ENCODE measurements around the gene B9D2.

B9D2 gene

DNA sequence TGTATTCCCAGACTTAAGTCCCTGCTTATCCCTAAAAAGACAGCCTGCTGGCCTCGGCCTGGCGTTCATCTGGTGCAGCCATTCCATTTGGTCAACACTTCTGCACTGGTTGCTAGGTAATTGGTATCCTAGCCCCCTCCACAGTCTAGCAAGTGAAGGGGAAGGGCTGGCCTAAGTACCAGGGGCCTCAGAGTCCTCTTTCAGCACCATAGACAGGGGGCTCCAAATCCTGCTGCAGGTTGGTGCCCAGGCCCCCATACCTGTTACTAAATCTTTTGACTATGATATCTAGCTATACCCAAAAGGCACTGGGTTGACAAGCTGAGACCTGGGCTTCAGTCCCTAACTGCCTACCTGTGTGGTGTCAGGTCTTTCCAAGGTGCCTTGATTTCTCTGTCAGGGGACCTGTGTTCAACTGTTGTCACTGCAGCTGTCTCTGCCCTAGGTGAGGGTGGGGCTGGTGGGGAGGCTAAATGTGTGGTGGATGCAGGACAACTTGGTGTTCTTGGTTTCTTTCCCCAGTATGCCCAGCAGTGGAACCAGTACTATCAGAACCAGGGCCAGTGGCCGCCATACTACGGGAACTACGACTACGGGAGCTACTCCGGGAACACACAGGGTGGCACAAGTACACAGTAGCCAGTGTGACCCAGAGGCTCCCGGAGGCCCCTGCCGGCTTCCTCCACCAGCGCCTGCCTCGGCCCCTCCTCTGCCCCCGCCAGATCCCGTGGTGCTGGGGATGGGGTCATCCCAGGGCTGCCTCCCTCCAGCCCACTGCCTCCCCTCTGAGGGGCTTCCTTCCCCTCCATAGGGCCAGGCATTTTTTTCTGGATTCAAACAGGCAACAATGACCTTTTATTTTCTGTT is 57.8 kb downstream of the B9D2 start:
- in situ Hi-C loops (cut with HindIII; ENCODE audit: low pct_unique_long_range_greater_than_20kb, low sequenced_read_pairs), result no loop called here
- TF ChIP-seq JUND (IDR thresholded peaks at IDR 0.05; ENCODE audit: low read depth), result no peak
- no peak for DNase-seq (ENCODE audit: low read depth in 1 of 2, low spot score in 1 of 2)

DNA sequence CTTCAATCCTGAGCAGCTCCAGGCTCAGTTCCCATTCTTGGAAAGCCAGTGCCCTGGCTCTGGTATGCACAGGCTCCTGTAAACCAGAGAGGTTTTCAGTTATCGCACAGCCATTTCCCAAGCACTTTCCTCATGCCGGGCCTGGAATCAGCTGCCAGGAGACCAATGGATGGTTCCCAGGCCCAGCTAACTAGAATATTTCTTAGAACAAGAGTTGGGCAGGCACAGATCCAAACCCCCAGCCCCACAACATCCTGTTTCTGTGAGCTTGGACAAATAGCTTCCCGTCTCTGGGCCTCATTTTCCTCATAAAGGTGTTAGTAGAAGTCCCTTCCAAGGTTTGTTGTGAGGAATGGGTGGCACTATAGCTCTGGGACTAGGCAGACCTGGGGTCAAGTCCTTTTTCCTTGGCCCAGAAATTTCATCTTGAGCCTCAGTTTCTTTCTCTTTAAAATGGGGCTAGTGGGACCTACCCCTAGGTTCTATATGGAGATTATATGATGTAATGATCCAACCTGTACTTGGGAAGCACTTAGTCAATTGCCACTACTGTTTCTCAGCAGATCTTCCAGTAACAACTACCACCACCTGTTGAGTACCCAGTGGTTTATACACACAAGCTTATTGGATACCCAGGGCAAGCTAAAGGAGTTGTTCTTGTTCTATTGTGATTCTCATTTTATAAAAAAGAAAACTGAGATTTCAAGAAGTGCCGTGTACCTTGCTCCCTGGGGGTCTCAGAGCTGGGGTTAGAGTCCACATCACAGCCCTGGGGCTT is 59.1 kb downstream of the B9D2 start:
- in situ Hi-C loops (cut with HindIII; ENCODE audit: low pct_unique_long_range_greater_than_20kb, low sequenced_read_pairs), result no loop called here
- DNase-seq (ENCODE audit: low read depth in 1 of 2, low spot score in 1 of 2), result no peak
- no peak for TF ChIP-seq JUND (IDR thresholded peaks at IDR 0.05; ENCODE audit: low read depth)

Measured in T47D (cell line).